NCI-H2081 treated with DMSO at 0.1 percent for 48 hours (cell line): ENCODE results near the gene AHI1.
A peak's percentile ranks its signal among the peaks of the same experiment; 100 is the strongest.

ENCODE experiments used
- DNase-seq: peaks from one replicate; lab custom pipeline; 2025; lab: John Stamatoyannopoulos, UW

The AHI1 gene

GRCh38 chr6:135497412-135498184 lies at the start of gene AHI1:
TSS of gene AHI1 (minus strand) at chr6:135497740. CDS start at chr6:135492237, 5,503 bp downstream.
- DNase-seq, result peak; percentile 12

- no peak for DNase-seq
Observed at GRCh38 chr6:135546680-135547418, 49.3 kb upstream of the AHI1 start.

GRCh38 chr6:135546206-135546605 lies 48.7 kb upstream of the AHI1 start:
- DNase-seq, result no peak

- DNase-seq, result no peak
Observed at GRCh38 chr6:135540207-135540840, 42.8 kb upstream of the AHI1 start.

GRCh38 chr6:135537741-135538301 lies 40.3 kb upstream of the AHI1 start:
- no peak for DNase-seq

- DNase-seq, result no peak
Observed at GRCh38 chr6:135535989-135536414, 38.5 kb upstream of the AHI1 start.

GRCh38 chr6:135534773-135535380 lies 37.3 kb upstream of the AHI1 start:
- DNase-seq, result no peak

GRCh38 chr6:135532559-135532958 lies 35.0 kb upstream of the AHI1 start:
- DNase-seq, result no peak

GRCh38 chr6:135531954-135532490 lies 34.5 kb upstream of the AHI1 start:
- DNase-seq, result no peak

GRCh38 chr6:135530113-135530512 lies 32.6 kb upstream of the AHI1 start:
- DNase-seq, result no peak

- no peak for DNase-seq
Observed at GRCh38 chr6:135527960-135528249, 30.4 kb upstream of the AHI1 start.

- no peak for DNase-seq
Observed at GRCh38 chr6:135527116-135527959, 29.8 kb upstream of the AHI1 start.

GRCh38 chr6:135525594-135525993 lies 28.1 kb upstream of the AHI1 start:
- no peak for DNase-seq

GRCh38 chr6:135522965-135523692 lies 25.6 kb upstream of the AHI1 start:
- no peak for DNase-seq

GRCh38 chr6:135521431-135521830 lies 23.9 kb upstream of the AHI1 start:
- DNase-seq, result no peak

- no peak for DNase-seq
Observed at GRCh38 chr6:135520781-135521180, 23.2 kb upstream of the AHI1 start.

GRCh38 chr6:135519348-135519747 lies 21.8 kb upstream of the AHI1 start:
- DNase-seq, result no peak

GRCh38 chr6:135517527-135517926 lies 20.0 kb upstream of the AHI1 start:
- no peak for DNase-seq

- DNase-seq, result no peak
Observed at GRCh38 chr6:135514706-135515105, 17.2 kb upstream of the AHI1 start.

- peak; percentile 27 for DNase-seq
Observed at GRCh38 chr6:135506270-135506997, 8.9 kb upstream of the AHI1 start.
